Activated CD8-positive, alpha-beta memory T cell treated with anti-CD3 and anti-CD28 coated beads, Interleukin-2, amount 50 U/mL, for 24 hours (primary cell): ENCODE data around the gene TASP1.
"Not testable (repeated sequence)": the region's sequence is repeated elsewhere in the genome, so short reads cannot be mapped to it uniquely, and the experiment has no call there.

Experiments
- DNase-seq: peaks from one replicate; pipeline ENCODE4 v3.0.0-alpha.2; 2020; ENCODE audit errors: extremely low read depth

Gene TASP1

GRCh38 chr20:13638496-13639149 lies at the start of gene TASP1:
TSS of gene TASP1 (minus strand) at chr20:13638932. CDS start at chr20:13630078, 8,854 bp downstream.
- peak; percentile 91 for DNase-seq

- DNase-seq, result no peak
These were observed 49.1 kb upstream of the TASP1 start for GRCh38 chr20:13687815-13688214.

- DNase-seq, result no peak
These were observed 46.9 kb upstream of the TASP1 start for GRCh38 chr20:13685623-13686022.

- DNase-seq, result no peak
These were observed 46.0 kb upstream of the TASP1 start for GRCh38 chr20:13684566-13685222.

GRCh38 chr20:13683833-13684232 lies 45.1 kb upstream of the TASP1 start:
- DNase-seq, result no peak

- DNase-seq, result no peak
These were observed 42.8 kb upstream of the TASP1 start for GRCh38 chr20:13681248-13682125.

GRCh38 chr20:13678944-13679343 lies 40.2 kb upstream of the TASP1 start:
- no peak for DNase-seq

GRCh38 chr20:13677241-13677640 lies 38.5 kb upstream of the TASP1 start:
- DNase-seq, result no peak

- DNase-seq, result no peak
These were observed 38.0 kb upstream of the TASP1 start for GRCh38 chr20:13676682-13677081.

- DNase-seq, result no peak
These were observed 34.0 kb upstream of the TASP1 start for GRCh38 chr20:13672690-13673089.

- DNase-seq, result no peak
These were observed 33.2 kb upstream of the TASP1 start for GRCh38 chr20:13671916-13672378.

GRCh38 chr20:13671512-13671911 lies 32.8 kb upstream of the TASP1 start:
- no peak for DNase-seq

- no peak for DNase-seq
These were observed 31.4 kb upstream of the TASP1 start for GRCh38 chr20:13670160-13670559.

GRCh38 chr20:13665709-13666395 lies 27.1 kb upstream of the TASP1 start:
- no peak for DNase-seq

GRCh38 chr20:13661070-13661685 lies 22.4 kb upstream of the TASP1 start:
- no peak for DNase-seq

GRCh38 chr20:13659288-13659687 lies 20.6 kb upstream of the TASP1 start:
- DNase-seq, result no peak

- not testable (repeated sequence) for DNase-seq
These were observed 19.3 kb upstream of the TASP1 start for GRCh38 chr20:13658060-13658459.

- DNase-seq, result no peak
These were observed 18.1 kb upstream of the TASP1 start for GRCh38 chr20:13656721-13657368.

- no peak for DNase-seq
These were observed 15.8 kb upstream of the TASP1 start for GRCh38 chr20:13654463-13655023.

- DNase-seq, result no peak
These were observed 11.7 kb upstream of the TASP1 start for GRCh38 chr20:13650474-13650873.
